GM12872 (cell line): ENCODE measurements around the gene NAA40.
A peak's percentile ranks its signal among the peaks of the same experiment; 100 is the strongest.

Source experiments
- TF ChIP-seq, protein P1 (sequence below): IDR thresholded peaks from 3 replicates; pipeline ENCODE4 v1.5.1; 2011; ENCODE audit warnings: low read depth, mild to moderate bottlenecking, low read length, moderate library complexity; ENCODE audit not compliant: insufficient read depth

Gene NAA40

DNA sequence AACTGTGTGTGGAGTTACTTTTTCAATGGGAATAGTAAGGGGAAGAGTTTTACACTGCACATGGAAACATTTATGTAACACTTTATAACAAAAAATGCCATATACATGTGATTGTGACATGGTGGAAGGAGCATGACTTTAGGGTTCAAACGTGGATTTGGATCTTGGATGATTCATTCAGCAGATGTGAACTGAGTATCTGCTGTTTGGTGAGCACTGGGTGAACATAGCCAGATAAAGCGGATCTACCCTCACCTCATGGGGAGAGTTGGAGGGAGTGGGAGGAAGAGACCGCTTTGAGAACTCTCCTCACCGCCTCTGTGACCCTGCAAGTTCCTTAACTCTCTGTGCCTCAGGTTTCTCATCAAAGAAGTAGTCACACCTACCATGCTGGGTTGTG is 3.1 kb downstream of the NAA40 start:
- TF ChIP-seq, protein P1, sequence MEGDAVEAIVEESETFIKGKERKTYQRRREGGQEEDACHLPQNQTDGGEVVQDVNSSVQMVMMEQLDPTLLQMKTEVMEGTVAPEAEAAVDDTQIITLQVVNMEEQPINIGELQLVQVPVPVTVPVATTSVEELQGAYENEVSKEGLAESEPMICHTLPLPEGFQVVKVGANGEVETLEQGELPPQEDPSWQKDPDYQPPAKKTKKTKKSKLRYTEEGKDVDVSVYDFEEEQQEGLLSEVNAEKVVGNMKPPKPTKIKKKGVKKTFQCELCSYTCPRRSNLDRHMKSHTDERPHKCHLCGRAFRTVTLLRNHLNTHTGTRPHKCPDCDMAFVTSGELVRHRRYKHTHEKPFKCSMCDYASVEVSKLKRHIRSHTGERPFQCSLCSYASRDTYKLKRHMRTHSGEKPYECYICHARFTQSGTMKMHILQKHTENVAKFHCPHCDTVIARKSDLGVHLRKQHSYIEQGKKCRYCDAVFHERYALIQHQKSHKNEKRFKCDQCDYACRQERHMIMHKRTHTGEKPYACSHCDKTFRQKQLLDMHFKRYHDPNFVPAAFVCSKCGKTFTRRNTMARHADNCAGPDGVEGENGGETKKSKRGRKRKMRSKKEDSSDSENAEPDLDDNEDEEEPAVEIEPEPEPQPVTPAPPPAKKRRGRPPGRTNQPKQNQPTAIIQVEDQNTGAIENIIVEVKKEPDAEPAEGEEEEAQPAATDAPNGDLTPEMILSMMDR: no peak

DNA sequence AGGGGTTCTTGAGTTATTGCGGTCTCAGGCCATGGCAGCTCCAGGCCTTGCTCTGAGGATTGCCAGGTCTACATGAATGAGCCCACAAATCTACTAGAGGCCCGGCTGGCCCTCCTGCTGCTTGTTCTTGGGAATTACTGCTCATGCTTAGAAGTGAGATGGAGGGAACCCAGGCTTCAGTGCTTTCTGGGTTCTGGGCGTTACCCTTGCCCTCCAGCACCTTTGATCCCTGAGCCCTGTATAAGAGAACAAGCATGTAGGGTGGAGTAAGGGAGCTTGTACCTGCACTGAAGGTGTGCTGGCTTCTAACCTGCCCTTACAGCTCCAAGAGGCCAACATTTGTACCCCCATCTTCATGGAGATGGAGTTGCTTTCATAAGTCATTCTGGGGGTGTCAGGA is 4.0 kb downstream of the NAA40 start:
- TF ChIP-seq, protein P1: no peak

DNA sequence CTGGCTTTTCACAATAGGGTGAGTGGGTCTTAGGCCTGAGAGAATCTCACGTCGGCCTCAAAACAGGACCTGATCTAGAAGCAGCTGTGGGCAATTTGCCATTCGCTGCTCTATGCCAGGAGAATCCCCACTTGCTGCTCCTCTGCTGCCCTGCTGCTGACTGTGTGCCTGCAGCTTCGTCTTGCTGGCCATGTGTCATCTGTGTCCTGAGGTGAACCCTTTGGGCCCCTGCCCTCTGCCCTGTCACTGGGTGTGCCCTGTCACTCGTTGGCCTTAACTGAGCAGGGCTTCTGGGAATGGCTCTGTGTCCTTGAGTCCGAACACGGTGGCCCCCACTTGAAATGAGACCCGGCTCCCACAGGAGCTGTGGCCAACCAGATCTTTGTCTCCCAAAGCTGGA is 6.2 kb downstream of the NAA40 start:
- TF ChIP-seq, protein P1: no peak

DNA sequence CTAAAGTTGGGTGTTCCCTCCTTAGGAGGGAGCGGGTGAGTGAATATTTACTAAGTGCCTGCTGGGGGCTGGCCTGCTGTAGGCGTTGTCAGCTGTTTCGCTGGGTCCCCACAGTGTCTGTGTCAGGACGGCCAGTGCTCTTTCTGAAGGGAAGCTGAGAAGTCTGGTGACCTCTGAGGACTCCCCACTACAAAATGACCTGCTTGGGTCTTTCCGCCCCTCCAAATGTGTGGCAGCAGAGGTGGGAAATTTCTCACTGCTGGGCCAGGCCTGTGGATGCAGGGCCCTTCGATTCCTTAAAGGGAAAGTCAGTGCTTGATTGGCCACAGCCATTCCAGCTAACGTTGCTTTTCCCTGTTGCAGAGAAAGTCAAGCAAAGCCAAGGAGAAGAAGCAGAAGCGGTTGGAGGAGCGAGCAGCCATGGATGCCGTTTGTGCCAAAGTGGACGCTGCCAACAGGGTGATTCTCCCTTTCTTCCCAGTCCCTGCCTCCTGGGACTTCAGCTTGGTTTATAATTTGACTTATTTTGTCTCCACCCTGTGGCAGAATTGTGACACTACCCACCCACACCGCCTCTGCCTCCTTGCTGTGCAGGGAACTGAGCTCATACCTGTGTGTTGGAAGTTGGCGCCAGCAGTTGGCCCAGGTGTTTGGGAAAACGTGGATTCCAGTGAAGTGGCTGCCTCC is 6.8 kb downstream of the NAA40 start:
- TF ChIP-seq, protein P1: peak; percentile 65; the same call in 2 of the 3 replicates

DNA sequence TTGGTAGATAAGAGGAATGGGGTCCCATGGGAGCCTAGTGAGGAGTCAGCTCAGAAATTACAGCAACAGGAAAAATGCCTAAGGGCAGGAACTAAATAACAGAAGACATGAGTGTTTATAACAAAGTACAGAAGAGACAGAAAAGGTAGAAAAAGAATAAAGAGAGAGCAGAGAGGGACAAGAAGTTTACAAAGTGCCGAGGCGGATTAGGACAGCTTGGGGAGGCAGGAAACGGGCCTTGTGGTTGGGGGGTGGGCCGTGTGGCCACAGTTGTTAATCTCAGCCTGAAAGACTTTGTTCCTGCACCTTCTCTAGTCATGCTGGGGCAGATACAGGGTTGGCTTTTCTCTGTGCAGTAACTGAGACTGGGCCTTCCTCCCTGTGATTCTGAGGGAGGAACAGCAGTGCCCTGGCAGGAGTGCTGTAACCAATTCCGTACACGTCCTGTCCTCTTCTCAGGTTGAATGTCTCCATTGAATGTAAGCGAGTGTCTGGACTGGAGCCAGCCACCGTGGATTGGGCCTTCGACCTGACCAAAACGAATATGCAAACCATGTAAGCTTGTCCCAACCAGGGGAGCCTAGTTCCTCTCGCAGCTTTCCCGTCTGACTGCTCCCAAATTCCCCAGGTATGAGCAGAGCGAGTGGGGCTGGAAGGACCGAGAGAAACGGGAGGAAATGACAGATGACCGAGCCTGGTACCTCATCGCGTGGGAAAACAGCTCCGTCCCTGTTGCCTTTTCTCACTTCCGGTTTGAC is 13.2 kb downstream of the NAA40 start:
- TF ChIP-seq, protein P1: no peak

DNA sequence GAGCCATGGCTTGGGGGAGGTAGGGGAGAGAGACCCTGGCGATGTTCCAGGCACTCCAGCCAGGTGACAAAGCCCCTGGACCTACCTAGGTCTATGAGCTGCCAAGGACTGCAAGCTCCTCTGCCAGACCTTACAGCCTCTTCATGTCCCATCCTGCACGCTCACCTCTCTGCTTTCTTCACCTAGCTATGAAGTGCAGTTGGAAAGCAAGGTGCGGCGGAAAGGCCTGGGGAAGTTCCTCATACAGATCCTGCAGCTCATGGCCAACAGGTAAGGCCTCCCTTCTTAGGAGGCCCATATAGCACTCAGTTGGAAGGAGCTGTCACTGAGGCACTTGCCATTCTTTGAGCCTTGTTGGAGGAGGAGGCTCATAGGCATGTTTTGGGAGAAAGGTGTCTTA is 13.8 kb downstream of the NAA40 start:
- TF ChIP-seq, protein P1: no peak

DNA sequence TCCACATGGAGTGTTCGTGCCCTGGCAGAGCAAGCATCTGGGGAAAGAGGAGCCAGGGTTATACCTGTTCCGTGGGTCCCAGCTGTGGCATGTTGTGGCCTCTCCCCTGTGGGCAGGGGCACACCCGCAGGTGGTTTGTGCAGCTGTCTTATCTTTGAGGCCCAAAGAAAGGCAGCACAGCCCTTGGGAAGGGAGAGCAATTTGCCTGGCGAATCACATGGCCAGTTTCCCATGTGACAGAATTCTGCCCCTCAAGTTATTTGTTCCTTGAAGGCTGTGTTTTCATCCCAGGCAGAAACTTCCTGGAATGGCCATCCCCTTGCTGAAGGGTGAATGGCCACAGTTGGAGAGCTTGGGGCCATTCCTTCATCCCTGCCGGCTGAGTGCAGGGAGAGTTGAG is 19.2 kb downstream of the NAA40 start:
- TF ChIP-seq, protein P1: no peak
